HG03442 (cell line): Measurements from ENCODE around the gene MITD1.
"Not testable (repeated sequence)": the region's sequence is repeated elsewhere in the genome, so short reads cannot be mapped to it uniquely, and the experiment has no call there.

Experiments used
- ATAC-seq: cut with Tn5 transposase; IDR thresholded peaks from one replicate; pipeline ENCODE4 v1.9.1; 2021; ENCODE audit warnings: mild to moderate bottlenecking, moderate library complexity; ENCODE audit not compliant: unreplicated experiment

MITD1 gene

GRCh38 chr2:99154643-99155536 is 26.0 kb downstream of the MITD1 start, which contains the start of the genes LIPT1 and TSGA10:
Gene LIPT1, plus strand, starts transcription at chr2:99154967. Its CDS starts 6,991 bp downstream, at chr2:99161958.
Gene TSGA10, minus strand, starts transcription at chr2:99154942. Its CDS starts 45,503 bp downstream, at chr2:99109439.
- peak; percentile 95 for ATAC-seq

GRCh38 chr2:99153921-99154604 is 26.8 kb downstream of the MITD1 start:
- no peak for ATAC-seq

- no peak for ATAC-seq
Observed at GRCh38 chr2:99152199-99152895, 28.5 kb downstream of the MITD1 start.

- ATAC-seq: no peak
Observed at GRCh38 chr2:99150706-99151105, 30.2 kb downstream of the MITD1 start.

GRCh38 chr2:99141110-99142108 is 39.4 kb downstream of the MITD1 start, which contains the start of gene C2orf15:
Gene C2orf15, plus strand, starts transcription at chr2:99141707. Its CDS starts 8,852 bp downstream, at chr2:99150559.
- peak; percentile 88 for ATAC-seq

- ATAC-seq: peak; percentile 21
Observed at GRCh38 chr2:99140860-99141109, 40.1 kb downstream of the MITD1 start.

- ATAC-seq: no peak
Observed at GRCh38 chr2:99140056-99140859, 40.6 kb downstream of the MITD1 start.

- no peak for ATAC-seq
Observed at GRCh38 chr2:99139003-99139402, 41.9 kb downstream of the MITD1 start.

GRCh38 chr2:99135044-99135556 is 45.8 kb downstream of the MITD1 start:
- not testable (repeated sequence) for ATAC-seq

GRCh38 chr2:99127981-99128380 is 52.9 kb downstream of the MITD1 start:
- ATAC-seq: no peak
